Activated naive CD8-positive, alpha-beta T cell treated with anti-CD3 and anti-CD28 coated beads, Interleukin-2, amount 50 U/mL, for 24 hours (primary cell): ENCODE measurements around the gene BMPR1B.

Experiments used
- ATAC-seq: fragments of 150-1000 bp; cut with Tn5 transposase; one replicate; pipeline ENCODE4 v1.10.0; 2021
- DNase-seq: peaks from one replicate; pipeline ENCODE4 v3.0.0; 2021
- H3K27ac Mint-ChIP-seq: one replicate; pipeline ENCODE4 v1.8.0; 2021; ENCODE audit warnings: mild to moderate bottlenecking, mixed read lengths
- H3K27me3 Mint-ChIP-seq: one replicate; pipeline ENCODE4 v1.8.0; 2021; ENCODE audit warnings: mixed read lengths
- H3K36me3 Mint-ChIP-seq: one replicate; pipeline ENCODE4 v1.8.0; 2021; ENCODE audit warnings: low read depth, mixed read lengths
- H3K4me1 Mint-ChIP-seq: one replicate; pipeline ENCODE4 v1.8.0; 2021; ENCODE audit warnings: mixed read lengths
- H3K4me3 Mint-ChIP-seq: one replicate; pipeline ENCODE4 v1.8.0; 2021; ENCODE audit warnings: mild to moderate bottlenecking, moderate library complexity, mixed read lengths
- H3K9me3 Mint-ChIP-seq: one replicate; pipeline ENCODE4 v1.8.0; 2021; ENCODE audit warnings: mixed read lengths

Gene BMPR1B

DNA sequence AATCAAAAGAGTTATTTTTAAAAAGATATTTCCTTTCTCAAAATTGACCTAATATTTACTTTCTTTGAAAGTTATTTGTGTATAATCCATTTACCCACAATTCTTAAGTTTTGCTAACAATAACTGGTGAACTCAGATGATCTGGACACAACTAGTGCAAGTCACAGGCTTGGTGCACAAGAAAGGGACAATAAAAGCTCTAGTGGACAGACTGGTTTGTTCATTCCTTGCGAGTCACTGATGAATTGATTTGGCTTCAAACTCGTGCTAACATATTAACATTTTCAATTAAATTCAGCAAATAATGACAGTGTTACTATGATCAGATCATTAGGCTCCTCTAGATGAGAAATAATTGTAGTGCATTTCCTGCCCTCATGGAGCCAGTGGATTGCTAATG is 169.2 kb downstream of the BMPR1B start:
- ATAC-seq (no peak), DNase-seq (no peak)
- Mint-ChIP-seq H3K4me1 (no peaks in the 10 kb centered on the region), H3K9me3 (no peaks in the 10 kb centered on the region), H3K27me3 (no peaks in the 10 kb centered on the region), H3K36me3 (no peaks in the 10 kb centered on the region), H3K27ac (no peak overlapping the region), H3K4me3 (no peak overlapping the region)

- ATAC-seq (no peak), DNase-seq (no peak)
- no peaks in the 10 kb centered on the region for H3K4me1 Mint-ChIP-seq
- H3K4me3 Mint-ChIP-seq, result no peak overlapping the region
- H3K9me3 Mint-ChIP-seq, result no peaks in the 10 kb centered on the region
- no peaks in the 10 kb centered on the region for H3K36me3 Mint-ChIP-seq
- no peaks in the 10 kb centered on the region for H3K27me3 Mint-ChIP-seq
- H3K27ac Mint-ChIP-seq, result no peak overlapping the region
Measured at GRCh38 chr4:94927696-94928095, 169.9 kb downstream of the BMPR1B start.

- no peak for ATAC-seq
Measured at GRCh38 chr4:94929696-94930095, 171.9 kb downstream of the BMPR1B start.

DNA sequence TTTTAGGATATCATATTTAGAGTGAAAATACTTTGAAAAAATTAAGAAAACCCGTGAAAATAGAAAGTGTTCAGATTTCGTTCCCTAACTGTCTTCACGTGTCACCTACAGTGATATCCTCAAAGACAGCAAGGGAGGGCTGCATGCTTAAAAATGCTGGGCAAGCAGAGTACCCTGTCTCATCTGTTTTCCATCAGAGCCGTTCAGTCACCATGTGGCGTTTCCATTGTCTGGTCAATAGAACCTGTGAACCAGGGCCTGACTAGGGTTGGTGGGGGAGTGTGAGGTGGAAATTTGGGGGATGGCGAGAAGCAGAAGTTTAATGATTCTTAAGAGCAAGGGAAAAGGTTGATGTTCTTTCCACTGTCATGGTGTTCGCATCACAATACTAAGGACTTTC is 173.9 kb downstream of the BMPR1B start:
- DNase-seq (no peak), ATAC-seq (no peak)
- Mint-ChIP-seq H3K27ac (no peak overlapping the region), H3K36me3 (no peaks in the 10 kb centered on the region), H3K4me1 (no peaks in the 10 kb centered on the region), H3K9me3 (no peaks in the 10 kb centered on the region), H3K27me3 (no peaks in the 10 kb centered on the region), H3K4me3 (no peak overlapping the region)

More at GRCh38 chr4:94929696-94930095, 171.9 kb downstream of the BMPR1B start:
- no peak for DNase-seq
- Mint-ChIP-seq H3K27ac (no peak overlapping the region), H3K36me3 (no peaks in the 10 kb centered on the region), H3K9me3 (no peaks in the 10 kb centered on the region), H3K4me3 (no peak overlapping the region), H3K4me1 (no peaks in the 10 kb centered on the region), H3K27me3 (no peaks in the 10 kb centered on the region)

DNA sequence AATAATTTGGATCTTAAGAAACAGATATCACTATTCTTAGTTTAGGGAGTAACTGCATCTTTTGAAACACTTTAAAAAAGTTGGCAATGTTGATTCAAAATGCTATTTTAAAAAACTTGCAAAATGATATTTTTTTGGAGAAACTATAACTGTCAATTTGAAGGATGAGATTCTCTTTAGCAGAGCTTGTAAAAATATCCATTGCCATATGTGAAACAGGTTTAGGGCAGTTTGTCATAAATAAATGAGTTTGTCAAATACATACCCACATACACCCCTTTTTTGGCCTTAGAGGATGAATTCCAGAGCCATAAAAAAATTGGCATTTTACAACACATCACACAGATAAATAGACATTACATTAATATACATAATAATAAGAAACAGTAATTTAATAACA is 174.6 kb downstream of the BMPR1B start:
- Mint-ChIP-seq H3K4me1 (no peaks in the 10 kb centered on the region), H3K4me3 (no peak overlapping the region), H3K27me3 (no peaks in the 10 kb centered on the region), H3K36me3 (no peaks in the 10 kb centered on the region), H3K27ac (no peak overlapping the region), H3K9me3 (no peaks in the 10 kb centered on the region)
- DNase-seq (no peak), ATAC-seq (no peak)

DNA sequence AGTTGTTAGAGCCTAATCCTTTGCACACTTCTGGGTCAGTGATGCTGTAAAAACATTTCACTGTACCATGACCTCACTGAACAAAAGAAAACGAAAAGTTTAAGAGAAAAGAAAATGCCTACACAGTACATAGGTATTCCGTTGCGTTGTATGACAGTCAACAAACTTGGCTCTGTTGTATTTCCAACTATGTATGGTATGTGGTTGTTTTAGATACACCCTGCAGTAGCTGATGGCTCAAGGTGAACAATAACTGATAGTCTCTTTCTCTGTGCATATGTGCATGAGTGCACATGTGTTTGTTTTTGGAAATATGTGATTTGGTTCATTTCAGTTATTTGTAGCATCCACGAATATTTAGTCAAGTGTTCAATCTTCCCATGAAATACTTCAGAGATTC is 176.0 kb downstream of the BMPR1B start:
- Mint-ChIP-seq H3K27ac (no peak overlapping the region), H3K4me1 (no peaks in the 10 kb centered on the region), H3K4me3 (no peak overlapping the region), H3K36me3 (no peaks in the 10 kb centered on the region), H3K27me3 (no peaks in the 10 kb centered on the region), H3K9me3 (no peaks in the 10 kb centered on the region)
- no peak for DNase-seq
- ATAC-seq, result no peak

GRCh38 chr4:94934201-94934600 is 176.4 kb downstream of the BMPR1B start:
- H3K4me3 Mint-ChIP-seq, result no peak overlapping the region
- no peaks in the 10 kb centered on the region for H3K9me3 Mint-ChIP-seq
- no peak for DNase-seq
- no peaks in the 10 kb centered on the region for H3K4me1 Mint-ChIP-seq
- H3K27me3 Mint-ChIP-seq, result no peaks in the 10 kb centered on the region
- H3K36me3 Mint-ChIP-seq, result no peaks in the 10 kb centered on the region
- ATAC-seq, result no peak
- H3K27ac Mint-ChIP-seq, result no peak overlapping the region

GRCh38 chr4:94934864-94935263 is 177.1 kb downstream of the BMPR1B start:
- no peaks in the 10 kb centered on the region for H3K36me3 Mint-ChIP-seq
- no peak for DNase-seq
- H3K27me3 Mint-ChIP-seq, result no peaks in the 10 kb centered on the region
- H3K4me3 Mint-ChIP-seq, result no peak overlapping the region
- no peaks in the 10 kb centered on the region for H3K9me3 Mint-ChIP-seq
- no peaks in the 10 kb centered on the region for H3K4me1 Mint-ChIP-seq
- H3K27ac Mint-ChIP-seq, result no peak overlapping the region
- ATAC-seq, result no peak

GRCh38 chr4:94936854-94937253 is 179.1 kb downstream of the BMPR1B start:
- Mint-ChIP-seq H3K36me3 (no peaks in the 10 kb centered on the region), H3K4me1 (no peaks in the 10 kb centered on the region), H3K4me3 (no peak overlapping the region), H3K27me3 (no peaks in the 10 kb centered on the region), H3K9me3 (no peaks in the 10 kb centered on the region), H3K27ac (no peak overlapping the region)
- ATAC-seq (no peak), DNase-seq (no peak)

- H3K4me1 Mint-ChIP-seq, result no peaks in the 10 kb centered on the region
- ATAC-seq (no peak), DNase-seq (no peak)
- no peaks in the 10 kb centered on the region for H3K9me3 Mint-ChIP-seq
- H3K4me3 Mint-ChIP-seq, result no peak overlapping the region
- H3K27me3 Mint-ChIP-seq, result no peaks in the 10 kb centered on the region
- no peaks in the 10 kb centered on the region for H3K36me3 Mint-ChIP-seq
- H3K27ac Mint-ChIP-seq, result no peak overlapping the region
Measured at GRCh38 chr4:94939791-94940519, 182.2 kb downstream of the BMPR1B start.

GRCh38 chr4:94940520-94940908 is 182.8 kb downstream of the BMPR1B start:
- ATAC-seq (no peak), DNase-seq (no peak)
- Mint-ChIP-seq H3K4me1 (no peaks in the 10 kb centered on the region), H3K27me3 (no peaks in the 10 kb centered on the region), H3K9me3 (no peaks in the 10 kb centered on the region), H3K27ac (no peak overlapping the region), H3K4me3 (no peak overlapping the region), H3K36me3 (no peaks in the 10 kb centered on the region)

DNA sequence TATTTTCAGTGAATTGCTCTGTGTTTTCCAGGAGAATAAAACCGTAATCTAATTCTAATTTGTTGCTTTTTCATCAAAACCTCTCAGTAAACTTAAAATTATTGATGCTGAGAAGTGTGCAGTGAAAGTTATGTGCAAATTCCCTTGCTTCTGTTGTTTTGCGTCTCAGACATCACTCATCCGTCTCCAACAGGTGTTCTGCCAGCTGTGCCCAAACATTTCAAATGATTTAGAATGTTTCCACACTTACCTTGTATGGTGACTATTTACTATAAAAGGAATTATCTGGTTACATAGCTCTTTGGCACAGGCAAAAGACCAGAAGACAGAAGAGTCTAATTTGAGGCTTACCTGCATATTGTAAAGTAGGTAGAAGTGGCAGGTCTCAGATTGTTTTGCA is 184.0 kb downstream of the BMPR1B start:
- DNase-seq, result no peak
- Mint-ChIP-seq H3K36me3 (no peaks in the 10 kb centered on the region), H3K4me1 (no peaks in the 10 kb centered on the region), H3K9me3 (no peaks in the 10 kb centered on the region), H3K27ac (no peak overlapping the region), H3K4me3 (no peak overlapping the region), H3K27me3 (no peaks in the 10 kb centered on the region)
- ATAC-seq, result no peak

GRCh38 chr4:94944726-94945125 is 187.0 kb downstream of the BMPR1B start:
- H3K9me3 Mint-ChIP-seq, result no peaks in the 10 kb centered on the region
- no peaks in the 10 kb centered on the region for H3K4me1 Mint-ChIP-seq
- ATAC-seq (no peak), DNase-seq (no peak)
- no peak overlapping the region for H3K4me3 Mint-ChIP-seq
- H3K27ac Mint-ChIP-seq, result no peak overlapping the region
- H3K36me3 Mint-ChIP-seq, result no peaks in the 10 kb centered on the region
- H3K27me3 Mint-ChIP-seq, result no peaks in the 10 kb centered on the region

DNA sequence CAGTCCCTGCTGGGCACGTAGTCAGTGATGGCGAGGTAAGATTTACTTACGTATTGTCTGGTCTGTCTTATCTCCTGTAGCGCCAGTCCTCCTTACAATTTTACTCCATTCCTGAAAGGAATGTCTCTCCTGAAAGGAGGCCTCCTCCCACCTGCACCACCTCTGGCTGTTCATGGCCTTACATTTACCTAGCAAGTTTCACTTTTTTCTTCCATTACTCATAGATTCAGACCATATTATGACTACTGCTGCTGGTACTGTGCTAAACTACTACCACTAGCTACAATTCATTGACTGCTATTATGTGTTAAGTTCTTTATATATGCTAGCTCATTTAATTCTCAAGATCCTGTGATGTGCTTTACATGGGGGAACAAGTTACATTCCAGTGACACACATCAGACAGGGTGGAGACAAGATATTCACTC is 189.9 kb downstream of the BMPR1B start:
- H3K27me3 Mint-ChIP-seq, result no peaks in the 10 kb centered on the region
- H3K36me3 Mint-ChIP-seq, result no peaks in the 10 kb centered on the region
- no peak for DNase-seq
- H3K27ac Mint-ChIP-seq, result no peak overlapping the region
- no peaks in the 10 kb centered on the region for H3K9me3 Mint-ChIP-seq
- ATAC-seq, result no peak
- H3K4me3 Mint-ChIP-seq, result no peak overlapping the region
- H3K4me1 Mint-ChIP-seq, result no peaks in the 10 kb centered on the region

DNA sequence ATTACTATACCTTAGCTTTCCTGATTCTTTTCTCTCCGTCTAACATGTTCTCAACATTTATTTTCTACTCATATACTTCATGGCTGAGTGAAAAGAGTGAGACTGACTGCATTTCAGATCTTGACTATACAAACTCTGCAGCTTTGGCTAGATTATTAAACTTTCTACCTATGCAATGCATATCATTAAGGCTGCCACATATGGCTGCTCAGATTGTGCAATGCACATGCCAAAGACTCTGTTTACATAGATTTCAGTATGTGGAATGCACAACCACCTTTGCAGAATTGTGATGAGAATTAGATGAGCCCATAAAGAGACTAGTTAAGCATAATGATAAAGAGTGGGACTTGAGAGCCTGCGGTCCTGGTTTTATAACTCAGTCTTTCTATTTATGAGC is 196.5 kb downstream of the BMPR1B start:
- Mint-ChIP-seq H3K4me1 (no peaks in the 10 kb centered on the region), H3K36me3 (no peaks in the 10 kb centered on the region), H3K27me3 (no peaks in the 10 kb centered on the region), H3K9me3 (no peaks in the 10 kb centered on the region), H3K27ac (no peak overlapping the region), H3K4me3 (no peak overlapping the region)
- ATAC-seq, result no peak
- no peak for DNase-seq

- no peak for DNase-seq
- no peaks in the 10 kb centered on the region for H3K4me1 Mint-ChIP-seq
Measured at GRCh38 chr4:94957030-94957429, 199.3 kb downstream of the BMPR1B start.

More at GRCh38 chr4:94957030-94957429, 199.3 kb downstream of the BMPR1B start:
- no peaks in the 10 kb centered on the region for H3K36me3 Mint-ChIP-seq
- no peaks in the 10 kb centered on the region for H3K27me3 Mint-ChIP-seq
- no peak for ATAC-seq
- H3K27ac Mint-ChIP-seq, result no peak overlapping the region
- no peak overlapping the region for H3K4me3 Mint-ChIP-seq
- H3K9me3 Mint-ChIP-seq, result peaks cover under 1% of the 10 kb centered on the region
